GM21526 (cell line): ENCODE measurements around the gene EXOC6B.
"Not testable (repeated sequence)": the region's sequence is repeated elsewhere in the genome, so short reads cannot be mapped to it uniquely, and the experiment has no call there.

ENCODE experiments used
- ATAC-seq: cut with Tn5 transposase; IDR thresholded peaks from one replicate; pipeline ENCODE4 v1.9.1; 2021; ENCODE audit warnings: moderate library complexity; ENCODE audit not compliant: unreplicated experiment, low FRiP score

Gene EXOC6B

GRCh38 chr2:72694715-72695496 lies 130.9 kb downstream of the EXOC6B start:
- ATAC-seq = no peak

- ATAC-seq = no peak
Observed at GRCh38 chr2:72689579-72690195, 136.1 kb downstream of the EXOC6B start.

- no peak for ATAC-seq
Observed at GRCh38 chr2:72685638-72686213, 140.1 kb downstream of the EXOC6B start.

GRCh38 chr2:72682061-72682460 lies 143.8 kb downstream of the EXOC6B start:
- no peak for ATAC-seq

- no peak for ATAC-seq
Observed at GRCh38 chr2:72681016-72681995, 144.5 kb downstream of the EXOC6B start.

GRCh38 chr2:72678024-72678423 lies 147.8 kb downstream of the EXOC6B start:
- ATAC-seq = no peak

GRCh38 chr2:72676341-72677025 lies 149.3 kb downstream of the EXOC6B start:
- ATAC-seq = no peak

GRCh38 chr2:72674982-72675915 lies 150.6 kb downstream of the EXOC6B start:
- ATAC-seq = no peak

GRCh38 chr2:72673279-72673678 lies 152.6 kb downstream of the EXOC6B start:
- ATAC-seq = no peak

GRCh38 chr2:72669121-72669520 lies 156.7 kb downstream of the EXOC6B start:
- ATAC-seq = no peak

GRCh38 chr2:72668647-72669046 lies 157.2 kb downstream of the EXOC6B start:
- no peak for ATAC-seq

- no peak for ATAC-seq
Observed at GRCh38 chr2:72665448-72665847, 160.4 kb downstream of the EXOC6B start.

- ATAC-seq = no peak
Observed at GRCh38 chr2:72661985-72662384, 163.8 kb downstream of the EXOC6B start.

GRCh38 chr2:72649810-72650209 lies 176.0 kb downstream of the EXOC6B start:
- no peak for ATAC-seq

- ATAC-seq = not testable (repeated sequence)
Observed at GRCh38 chr2:72641221-72641620, 184.6 kb downstream of the EXOC6B start.

- no peak for ATAC-seq
Observed at GRCh38 chr2:72638600-72639211, 187.1 kb downstream of the EXOC6B start.

- ATAC-seq = no peak
Observed at GRCh38 chr2:72636210-72636609, 189.6 kb downstream of the EXOC6B start.

- ATAC-seq = no peak
Observed at GRCh38 chr2:72630767-72631166, 195.1 kb downstream of the EXOC6B start.

- ATAC-seq = no peak
Observed at GRCh38 chr2:72629062-72629461, 196.8 kb downstream of the EXOC6B start.
